NCI-H1105 treated with DMSO at 0.1 percent for 48 hours (cell line): Measurements from ENCODE around the gene TMEM14A.
A peak's percentile ranks its signal among the peaks of the same experiment; 100 is the strongest.
"Not testable (repeated sequence)": the region's sequence is repeated elsewhere in the genome, so short reads cannot be mapped to it uniquely, and the experiment has no call there.

ENCODE experiments used
- DNase-seq: peaks from one replicate; lab custom pipeline; 2025; lab: John Stamatoyannopoulos, UW

Gene TMEM14A

GRCh38 chr6:52670502-52671409, at the start of gene TMEM14A:
Gene TMEM14A, plus strand, starts transcription at chr6:52671113. Its CDS starts 5,990 bp downstream, at chr6:52677103.
- DNase-seq = peak; percentile 93

GRCh38 chr6:52621631-52622030, 49.3 kb upstream of the TMEM14A start:
- no peak for DNase-seq

GRCh38 chr6:52622810-52623209, 48.1 kb upstream of the TMEM14A start:
- DNase-seq = no peak

- no peak for DNase-seq
These were observed 38.9 kb upstream of the TMEM14A start for GRCh38 chr6:52632011-52632410.

- no peak for DNase-seq
These were observed 36.7 kb upstream of the TMEM14A start for GRCh38 chr6:52634211-52634610.

GRCh38 chr6:52635049-52635577, 35.8 kb upstream of the TMEM14A start:
- no peak for DNase-seq

- DNase-seq = no peak
These were observed 34.1 kb upstream of the TMEM14A start for GRCh38 chr6:52636830-52637229.

- DNase-seq = no peak
These were observed 31.4 kb upstream of the TMEM14A start for GRCh38 chr6:52639493-52639892.

- DNase-seq = peak; percentile 59
These were observed 30.7 kb upstream of the TMEM14A start for GRCh38 chr6:52640170-52640569.

GRCh38 chr6:52640916-52641315, 30.0 kb upstream of the TMEM14A start:
- peak; percentile 30 for DNase-seq

GRCh38 chr6:52641388-52641787, 29.5 kb upstream of the TMEM14A start:
- no peak for DNase-seq

GRCh38 chr6:52641826-52642225, 29.1 kb upstream of the TMEM14A start:
- peak; percentile 58 for DNase-seq

GRCh38 chr6:52642368-52642767, 28.5 kb upstream of the TMEM14A start:
- DNase-seq = peak; percentile 93

GRCh38 chr6:52643158-52643557, 27.8 kb upstream of the TMEM14A start:
- DNase-seq = peak; percentile 40

- DNase-seq = no peak
These were observed 26.7 kb upstream of the TMEM14A start for GRCh38 chr6:52644253-52644652.

GRCh38 chr6:52645976-52646375, 24.9 kb upstream of the TMEM14A start:
- DNase-seq = no peak

- DNase-seq = no peak
These were observed 23.7 kb upstream of the TMEM14A start for GRCh38 chr6:52647199-52647598.

- no peak for DNase-seq
These were observed 21.3 kb upstream of the TMEM14A start for GRCh38 chr6:52649536-52650160.

- DNase-seq = no peak
These were observed 20.0 kb upstream of the TMEM14A start for GRCh38 chr6:52650941-52651340.

GRCh38 chr6:52653151-52653550, 17.8 kb upstream of the TMEM14A start:
- no peak for DNase-seq

GRCh38 chr6:52654007-52654406, 16.9 kb upstream of the TMEM14A start:
- DNase-seq = no peak

- DNase-seq = no peak
These were observed 16.3 kb upstream of the TMEM14A start for GRCh38 chr6:52654592-52654991.

- not testable (repeated sequence) for DNase-seq
These were observed 15.0 kb upstream of the TMEM14A start for GRCh38 chr6:52655941-52656340.
